ENCODE measurements around the gene APCDD1.

DNA sequence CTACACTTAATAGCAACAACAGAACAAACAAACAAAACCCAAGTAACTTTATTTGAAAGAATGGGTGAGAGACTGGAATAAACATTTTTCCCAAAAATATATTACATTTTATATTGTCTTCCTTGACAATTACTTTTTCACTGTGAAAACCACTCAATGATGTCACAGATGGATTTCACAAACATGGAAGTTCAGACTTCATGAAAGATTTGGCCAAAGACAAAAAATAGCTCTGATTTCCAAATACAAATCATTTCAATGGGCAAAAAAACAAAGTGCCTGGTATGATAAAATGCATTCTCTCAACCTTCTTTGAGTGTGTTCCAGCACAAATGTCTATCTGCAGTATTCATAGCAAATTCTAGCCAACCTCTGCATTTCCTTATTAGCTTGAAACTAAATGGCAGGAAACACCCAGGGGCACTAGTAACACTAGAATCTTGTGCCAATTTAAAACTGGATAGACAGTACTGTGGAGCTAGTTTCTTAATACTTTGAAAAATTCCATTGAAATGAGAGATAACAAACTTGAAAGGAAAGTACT lies 42.8 kb downstream of the APCDD1 start:
- TF ChIP-seq POLR2A (IDR thresholded peaks at IDR 0.05) = no peak
- TF ChIP-seq, protein P1, sequence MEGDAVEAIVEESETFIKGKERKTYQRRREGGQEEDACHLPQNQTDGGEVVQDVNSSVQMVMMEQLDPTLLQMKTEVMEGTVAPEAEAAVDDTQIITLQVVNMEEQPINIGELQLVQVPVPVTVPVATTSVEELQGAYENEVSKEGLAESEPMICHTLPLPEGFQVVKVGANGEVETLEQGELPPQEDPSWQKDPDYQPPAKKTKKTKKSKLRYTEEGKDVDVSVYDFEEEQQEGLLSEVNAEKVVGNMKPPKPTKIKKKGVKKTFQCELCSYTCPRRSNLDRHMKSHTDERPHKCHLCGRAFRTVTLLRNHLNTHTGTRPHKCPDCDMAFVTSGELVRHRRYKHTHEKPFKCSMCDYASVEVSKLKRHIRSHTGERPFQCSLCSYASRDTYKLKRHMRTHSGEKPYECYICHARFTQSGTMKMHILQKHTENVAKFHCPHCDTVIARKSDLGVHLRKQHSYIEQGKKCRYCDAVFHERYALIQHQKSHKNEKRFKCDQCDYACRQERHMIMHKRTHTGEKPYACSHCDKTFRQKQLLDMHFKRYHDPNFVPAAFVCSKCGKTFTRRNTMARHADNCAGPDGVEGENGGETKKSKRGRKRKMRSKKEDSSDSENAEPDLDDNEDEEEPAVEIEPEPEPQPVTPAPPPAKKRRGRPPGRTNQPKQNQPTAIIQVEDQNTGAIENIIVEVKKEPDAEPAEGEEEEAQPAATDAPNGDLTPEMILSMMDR (IDR thresholded peaks at IDR 0.05) = no peak
